ENCODE measurements around the gene ILF2. TPM values are rescaled to one million over a fixed set of nuclear protein-coding genes. Genes with fewer than 3 reads are reported as not detected.

ILF2 gene
- total RNA-seq, 2 experiments from 2014 or later: 140 to 147 TPM

- Mint-ChIP-seq H3K4me1 (ENCODE audit: low read depth) (peaks cover 16% of the 10 kb centered on the region), H3K9me3 (no peaks in the 10 kb centered on the region), H3K27ac (no peak overlapping the region), H3K36me3 (ENCODE audit: low read depth) (peaks cover 12% of the 10 kb centered on the region), H3K4me3 (no peak overlapping the region), H3K27me3 (no peaks in the 10 kb centered on the region)
- Histone ChIP-seq H3K27me3 (ENCODE audit: control insufficient read depth in 1 of 2, insufficient read depth in 2 of 2, low read length in 2 of 2) (no peaks in the 10 kb centered on the region), H3K4me1 (ENCODE audit: insufficient read depth, low read length) (peaks cover 14% of the 10 kb centered on the region), H3K4me3 (ENCODE audit: low read length) (no peak overlapping the region), H3K9me3 (ENCODE audit: control insufficient read depth in 1 of 2, insufficient read depth in 1 of 2, low read length in 2 of 2) (no peaks in the 10 kb centered on the region), H3K36me3 (ENCODE audit: insufficient read depth, low read length) (no peaks in the 10 kb centered on the region), H3K27ac (ENCODE audit: low read depth in 1 of 2, low read length in 2 of 2) (no peak overlapping the region)
- DNase-seq (no peak), ATAC-seq (ENCODE audit: poor library complexity) (no peak)
- ChIA-PET CTCF (no interaction called here), POLR2A (no interaction called here)
- no peak for TF ChIP-seq CTCF (IDR thresholded peaks at IDR 0.05)
- intact Hi-C loops (cut with DNase I, micrococcal nuclease): loop anchor here in 1 of 2 experiments (5.0 kb wide), 1 partner anchor 83 kb away; the partner anchor contains the start of genes S100A3 and S100A4
Observed at GRCh38 chr1:153629971-153630370, 40.8 kb downstream of the ILF2 start.

- Mint-ChIP-seq H3K4me3 (no peak overlapping the region), H3K36me3 (ENCODE audit: low read depth) (peaks cover 7% of the 10 kb centered on the region), H3K27me3 (no peaks in the 10 kb centered on the region), H3K9me3 (no peaks in the 10 kb centered on the region), H3K4me1 (ENCODE audit: low read depth) (peaks cover 13% of the 10 kb centered on the region), H3K27ac (no peak overlapping the region)
- Histone ChIP-seq H3K9me3 (ENCODE audit: control insufficient read depth in 1 of 2, insufficient read depth in 1 of 2, low read length in 2 of 2) (no peaks in the 10 kb centered on the region), H3K4me1 (ENCODE audit: insufficient read depth, low read length) (peaks cover 13% of the 10 kb centered on the region), H3K36me3 (ENCODE audit: insufficient read depth, low read length) (no peaks in the 10 kb centered on the region), H3K4me3 (ENCODE audit: low read length) (no peak overlapping the region), H3K27ac (ENCODE audit: low read depth in 1 of 2, low read length in 2 of 2) (no peak overlapping the region), H3K27me3 (ENCODE audit: control insufficient read depth in 1 of 2, insufficient read depth in 2 of 2, low read length in 2 of 2) (no peaks in the 10 kb centered on the region)
- ChIA-PET CTCF (no interaction called here), POLR2A (no interaction called here)
- no peak for ATAC-seq (ENCODE audit: poor library complexity)
- intact Hi-C loops (cut with DNase I, micrococcal nuclease): no loop called here
- no peak for TF ChIP-seq CTCF (IDR thresholded peaks at IDR 0.05)
- DNase-seq: no peak
Observed at GRCh38 chr1:153629343-153629665, 41.5 kb downstream of the ILF2 start.

GRCh38 chr1:153628638-153629342, 42.0 kb downstream of the ILF2 start:
- ChIA-PET POLR2A (no interaction called here), CTCF (no interaction called here)
- no peaks in the 10 kb centered on the region for H3K27me3 ChIP-seq (ENCODE audit: control insufficient read depth in 1 of 2, insufficient read depth in 2 of 2, low read length in 2 of 2)
- Mint-ChIP-seq H3K4me1 (ENCODE audit: low read depth) (peaks cover 8% of the 10 kb centered on the region), H3K27me3 (no peaks in the 10 kb centered on the region), H3K36me3 (ENCODE audit: low read depth) (peaks cover 2% of the 10 kb centered on the region), H3K9me3 (no peaks in the 10 kb centered on the region), H3K27ac (no peak overlapping the region), H3K4me3 (no peak overlapping the region)
- no peaks in the 10 kb centered on the region for H3K36me3 ChIP-seq (ENCODE audit: insufficient read depth, low read length)
- DNase-seq (no peak), ATAC-seq (ENCODE audit: poor library complexity) (no peak)
- H3K4me3 ChIP-seq (ENCODE audit: low read length): no peak overlapping the region
- no peak overlapping the region for H3K27ac ChIP-seq (ENCODE audit: low read depth in 1 of 2, low read length in 2 of 2)
- peaks cover 13% of the 10 kb centered on the region for H3K4me1 ChIP-seq (ENCODE audit: insufficient read depth, low read length)
- TF ChIP-seq CTCF (IDR thresholded peaks at IDR 0.05): no peak
- intact Hi-C loops (cut with DNase I, micrococcal nuclease): no loop called here
- H3K9me3 ChIP-seq (ENCODE audit: control insufficient read depth in 1 of 2, insufficient read depth in 1 of 2, low read length in 2 of 2): no peaks in the 10 kb centered on the region
